NCI-H1105 (cell line): Measurements from ENCODE around the gene OAF.

Source experiments
- DNase-seq: peaks from one replicate; lab custom pipeline; 2025; lab: John Stamatoyannopoulos, UW

The OAF gene

DNA sequence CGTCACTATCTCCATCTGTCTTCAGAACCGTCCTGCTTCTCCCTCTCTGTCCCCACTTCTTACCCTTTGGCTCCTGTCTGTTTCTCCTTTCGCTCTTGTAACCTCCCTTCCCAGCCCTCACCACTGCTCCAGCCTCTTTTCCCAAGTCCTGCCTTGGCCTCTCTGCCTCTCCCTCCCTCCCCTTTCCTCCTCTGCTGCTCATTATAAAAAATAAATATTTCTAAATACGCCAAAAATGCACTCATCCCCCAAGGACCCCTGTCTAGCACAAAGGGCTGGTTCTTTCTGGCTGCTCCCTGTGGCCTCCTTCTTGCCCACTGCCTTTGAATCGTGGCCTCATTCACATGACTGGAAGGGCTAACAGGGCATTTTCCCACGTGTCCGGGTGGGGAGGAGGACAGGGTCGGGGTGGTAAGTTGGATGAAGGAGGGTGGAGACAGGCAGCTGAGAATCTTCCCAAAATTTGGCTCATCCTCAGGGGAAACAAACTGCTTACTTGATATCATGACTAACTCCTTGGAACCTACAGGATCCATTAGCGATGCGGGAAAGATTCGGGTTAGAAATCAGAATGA is 26.4 kb upstream of the OAF start:
- no peak for DNase-seq

DNA sequence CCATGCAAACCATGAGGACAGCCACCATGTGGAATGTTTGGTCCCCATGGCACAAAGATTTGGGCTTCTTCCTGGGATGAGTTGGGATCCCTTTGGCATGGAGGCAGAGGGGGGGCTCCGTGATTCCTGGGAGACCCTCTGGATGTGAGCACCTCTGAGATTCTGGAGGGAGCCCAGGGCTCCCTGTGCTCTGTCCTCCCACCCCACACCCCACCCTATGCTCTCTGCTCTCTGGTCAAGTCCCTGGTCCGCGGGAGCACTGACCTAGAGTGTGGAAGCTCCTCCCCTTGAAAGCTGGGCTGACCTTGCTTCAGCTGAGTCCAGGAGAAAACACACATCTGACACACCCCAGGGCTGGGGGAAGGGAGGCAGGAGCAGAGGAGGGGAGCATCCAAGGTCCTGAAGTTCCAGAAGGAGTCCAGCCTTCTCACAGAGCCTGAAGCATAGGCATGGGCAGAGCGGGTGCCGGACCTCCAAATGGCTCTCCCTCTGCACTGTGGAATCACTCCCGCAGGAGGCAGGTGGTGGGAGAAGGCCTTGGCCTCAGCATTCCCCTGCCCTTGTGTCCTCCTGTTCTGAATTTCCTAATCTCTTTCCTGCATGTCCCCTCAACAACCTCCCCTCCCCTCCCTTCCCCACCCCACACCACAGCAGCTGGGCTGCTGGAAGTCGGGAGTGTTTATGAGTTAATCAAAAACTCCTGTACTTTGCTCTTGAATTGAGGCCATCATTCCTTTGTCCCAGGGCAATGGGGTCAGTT is 25.7 kb upstream of the OAF start:
- DNase-seq = no peak

- DNase-seq = no peak
These were observed 25.0 kb upstream of the OAF start for GRCh38 chr11:120185706-120186455.

- DNase-seq = no peak
These were observed 24.4 kb upstream of the OAF start for GRCh38 chr11:120186456-120186773.

- DNase-seq = no peak
These were observed 23.8 kb upstream of the OAF start for GRCh38 chr11:120186774-120187591.

- DNase-seq = no peak
These were observed 22.5 kb upstream of the OAF start for GRCh38 chr11:120188371-120188770.

- DNase-seq = no peak
These were observed 21.9 kb upstream of the OAF start for GRCh38 chr11:120188811-120189455.

GRCh38 chr11:120191058-120191457 is 19.8 kb upstream of the OAF start:
- DNase-seq = no peak

- no peak for DNase-seq
These were observed 17.8 kb upstream of the OAF start for GRCh38 chr11:120192831-120193625.

DNA sequence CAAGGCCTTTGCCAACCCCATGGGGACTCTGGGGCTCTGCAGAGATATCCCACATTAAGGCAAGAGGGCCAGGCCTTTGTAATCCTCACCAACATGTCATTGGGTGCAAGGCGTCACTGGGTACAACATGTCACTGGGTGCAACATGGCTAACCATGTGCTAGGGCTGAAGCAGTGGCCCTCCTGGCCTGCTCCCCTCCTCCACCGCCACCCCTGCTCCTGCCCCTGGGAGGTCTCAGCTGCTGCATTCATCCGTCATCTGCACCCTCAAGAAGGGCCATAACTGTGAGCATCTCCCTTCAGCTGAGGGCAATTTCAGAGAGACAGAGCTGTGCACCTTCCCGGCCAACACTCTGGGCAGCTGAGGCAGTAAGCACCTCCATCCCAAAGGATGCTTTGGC is 16.7 kb upstream of the OAF start:
- no peak for DNase-seq

DNA sequence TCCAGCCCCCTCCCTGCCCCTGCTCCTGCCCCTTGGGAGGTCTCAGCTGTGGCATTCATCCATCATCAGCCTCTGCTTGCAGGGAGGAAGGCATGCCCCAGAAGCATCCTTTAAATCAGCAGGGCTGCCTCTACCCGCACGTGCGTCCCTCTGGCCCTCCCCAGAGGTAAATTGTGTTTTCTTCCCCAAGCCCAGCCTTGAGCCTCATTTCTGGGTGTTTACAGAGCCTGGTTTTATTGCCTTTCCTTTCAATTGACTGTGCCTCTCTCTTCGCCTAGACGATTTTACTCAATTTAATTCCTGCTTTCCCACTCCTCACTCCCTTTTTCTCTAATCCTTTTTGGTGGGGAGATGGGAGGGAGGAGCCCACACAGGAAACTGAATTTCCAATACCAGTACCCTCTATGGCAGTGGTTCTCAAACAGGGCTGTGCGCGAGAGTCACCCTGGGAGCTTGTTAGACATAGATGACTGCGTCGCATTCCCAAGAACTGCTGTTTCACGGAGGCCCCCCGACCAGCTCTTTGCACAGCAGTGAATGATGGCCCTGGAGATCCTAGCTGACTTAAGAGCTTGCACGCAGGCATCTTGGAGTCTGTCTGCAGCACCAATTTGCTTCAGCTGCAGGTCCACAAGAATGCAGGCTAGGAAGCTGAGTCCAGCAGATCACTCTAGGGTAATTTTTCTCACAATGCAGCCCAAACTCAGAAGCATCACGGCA is 15.1 kb upstream of the OAF start:
- no peak for DNase-seq

DNA sequence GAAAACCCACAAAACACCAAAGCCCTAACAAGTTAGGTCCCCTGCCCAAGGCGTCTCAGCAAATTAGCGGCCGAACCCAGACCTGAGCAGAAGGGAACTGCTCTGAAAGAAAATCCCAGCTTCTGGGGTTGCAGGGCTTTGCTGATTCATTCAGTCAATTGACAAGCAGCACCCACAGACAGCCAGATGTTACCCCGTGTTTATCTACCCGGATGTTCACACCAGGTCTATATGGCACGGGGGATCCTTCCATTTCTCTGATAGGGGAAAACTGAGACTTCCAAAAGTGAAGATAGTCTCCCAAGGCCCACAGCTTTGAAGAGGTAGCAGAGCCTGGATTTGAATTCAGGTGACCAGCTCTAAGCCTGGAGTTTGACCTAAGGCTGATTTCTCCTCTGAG is 14.0 kb upstream of the OAF start:
- no peak for DNase-seq

- DNase-seq = no peak
These were observed 13.5 kb upstream of the OAF start for GRCh38 chr11:120197251-120197891.

- DNase-seq = no peak
These were observed 12.9 kb upstream of the OAF start for GRCh38 chr11:120197977-120198376.

GRCh38 chr11:120198403-120198786 is 12.4 kb upstream of the OAF start:
- DNase-seq = no peak

DNA sequence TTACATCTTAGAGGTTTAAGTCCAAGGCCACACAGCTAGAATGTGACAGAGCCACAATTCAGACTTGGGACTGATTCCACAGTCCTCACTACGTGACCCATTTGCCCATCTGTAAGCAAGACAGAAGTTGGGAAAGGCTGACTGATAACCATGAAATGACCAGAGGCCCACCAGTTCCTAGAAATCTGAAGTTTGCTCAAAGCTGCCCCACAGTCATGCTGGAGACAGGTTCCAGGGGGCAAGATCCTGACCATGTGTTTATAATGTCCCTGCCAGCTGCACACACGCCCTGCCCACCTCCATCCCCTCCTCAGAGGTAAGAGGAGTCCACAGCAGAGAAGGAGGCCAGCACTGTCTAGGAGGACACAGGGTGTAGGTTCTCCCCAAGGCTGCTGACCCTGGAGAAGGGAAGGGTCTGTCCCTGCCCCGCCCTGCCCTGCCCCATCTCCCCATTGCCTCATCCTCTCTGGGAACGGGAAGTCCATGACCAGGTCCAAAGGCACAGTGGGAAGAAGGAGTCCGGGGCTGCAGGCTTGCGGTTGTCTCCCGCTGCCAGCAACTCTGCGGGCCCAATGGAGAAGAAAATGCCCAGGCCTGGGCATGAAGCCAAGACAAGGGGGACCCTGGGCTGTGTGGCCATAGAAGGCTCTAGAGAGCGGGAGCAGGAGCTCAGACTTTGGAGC is 11.9 kb upstream of the OAF start:
- no peak for DNase-seq

- DNase-seq = no peak
These were observed 11.2 kb upstream of the OAF start for GRCh38 chr11:120199613-120200012.

GRCh38 chr11:120200677-120201076 is 10.2 kb upstream of the OAF start:
- DNase-seq = no peak

- DNase-seq = no peak
These were observed 9.2 kb upstream of the OAF start for GRCh38 chr11:120201653-120202052.
